CD14-positive monocyte (primary cell): ENCODE results near the gene NECTIN1. TPM values are rescaled to one million over a fixed set of nuclear protein-coding genes. Genes with fewer than 3 reads are reported as not detected.

Experiments
- DNase-seq, 3 donors: peaks; one replicate each; pipeline ENCODE4 v3.0.0-alpha.2; 2011 to 2022
- H2AFZ ChIP-seq: 2 replicates; pipeline ENCODE4 v1.6.0; 2012; ENCODE audit warnings: mild to moderate bottlenecking, low read depth, low read length, inconsistent platforms; ENCODE audit not compliant: insufficient read depth, poor library complexity, severe bottlenecking
- H3K27ac ChIP-seq, 2 donors: 1 replicate in 1 of 2; 2 replicates in 1 of 2; pipeline ENCODE4 v1.5.1; 2012 to 2013; ENCODE audit warnings: low read length in 2 of 2, control low read depth in 1 of 2, inconsistent platforms in 1 of 2, low read depth in 1 of 2, mild to moderate bottlenecking in 1 of 2
- H3K27me3 ChIP-seq, 2 donors: one replicate each; pipeline versions ENCODE4 v1.6.0 to v1.6.1; 2011 to 2013; ENCODE audit warnings: low read length in 2 of 2; ENCODE audit not compliant: control insufficient read depth in 2 of 2, insufficient read depth in 2 of 2
- H3K36me3 ChIP-seq, 2 donors: replicated peaks in 1 of 2; 1 replicate in 1 of 2; 2 replicates in 1 of 2; pipeline versions ENCODE4 v1.5.1 to v1.6.1; 2012 to 2013; ENCODE audit warnings: low read length in 2 of 2, control low read depth in 1 of 2, inconsistent platforms in 1 of 2, mild to moderate bottlenecking in 1 of 2; ENCODE audit not compliant: insufficient read depth in 2 of 2, control insufficient read depth in 1 of 2
- H3K4me1 ChIP-seq, 2 donors: 1 replicate in 1 of 2; 2 replicates in 1 of 2; pipeline versions ENCODE4 v1.5.1 to v1.6.1; 2012 to 2013; ENCODE audit warnings: low read length in 2 of 2, control low read depth in 1 of 2, inconsistent platforms in 1 of 2, mild to moderate bottlenecking in 1 of 2, moderate library complexity in 1 of 2; ENCODE audit not compliant: insufficient read depth in 2 of 2, control insufficient read depth in 1 of 2
- H3K4me2 ChIP-seq: replicated peaks from 2 replicates; pipeline ENCODE3; 2012; ENCODE audit warnings: low read length, moderate library complexity, mild to moderate bottlenecking; ENCODE audit not compliant: poor library complexity, severe bottlenecking; ENCODE audit errors: extremely low read depth
- H3K4me3 ChIP-seq, 3 experiments: fragments of 200-600 bp in 1 of 3; sonication (generic) in 1 of 3; replicated peaks in 1 of 3; 1 replicate in 2 of 3; 2 replicates in 1 of 3; pipeline ENCODE4 v1.5.1; 2011 to 2013; ENCODE audit warnings: low read length in 3 of 3, mild to moderate bottlenecking in 3 of 3, control low read depth in 2 of 3, low read depth in 2 of 3, inconsistent platforms in 1 of 3, moderate library complexity in 1 of 3
- H3K79me2 ChIP-seq: 2 replicates; pipeline ENCODE4 v1.6.0; 2012; ENCODE audit warnings: mild to moderate bottlenecking, control low read depth, inconsistent platforms, low read length, moderate library complexity; ENCODE audit not compliant: insufficient read depth
- H3K9ac ChIP-seq: 2 replicates; pipeline ENCODE4 v1.6.0; 2017; ENCODE audit warnings: low read length, mild to moderate bottlenecking; ENCODE audit not compliant: insufficient read depth, poor library complexity, severe bottlenecking
- H3K9me3 ChIP-seq, 2 donors: replicated peaks in 1 of 2; 1 replicate in 1 of 2; 2 replicates in 1 of 2; pipeline versions ENCODE4 v1.5.1 to v1.6.1; 2012 to 2013; ENCODE audit warnings: low read length in 2 of 2, control low read depth in 1 of 2; ENCODE audit not compliant: control insufficient read depth in 1 of 2, insufficient read depth in 1 of 2
- H4K20me1 ChIP-seq: 2 replicates; pipeline ENCODE4 v1.6.0; 2012; ENCODE audit warnings: mild to moderate bottlenecking, low read length, control low read depth, moderate library complexity; ENCODE audit not compliant: insufficient read depth
- H3K27ac Mint-ChIP-seq, 7 donors: one replicate each; pipeline ENCODE4 v1.8.0; 2020; ENCODE audit warnings: mild to moderate bottlenecking in 7 of 7, mixed read lengths in 7 of 7, moderate library complexity in 6 of 7, inconsistent platforms in 2 of 7
- H3K27me3 Mint-ChIP-seq, 3 donors: one replicate each; pipeline ENCODE4 v1.8.0; 2021 to 2022; ENCODE audit warnings: low read depth in 3 of 3, mild to moderate bottlenecking in 3 of 3, mixed read lengths in 3 of 3, moderate library complexity in 3 of 3, inconsistent platforms in 1 of 3
- H3K36me3 Mint-ChIP-seq, 2 donors: one replicate each; pipeline ENCODE4 v1.8.0; 2020; ENCODE audit warnings: mixed read lengths in 2 of 2, inconsistent platforms in 1 of 2, mild to moderate bottlenecking in 1 of 2
- H3K4me1 Mint-ChIP-seq: one replicate; pipeline ENCODE4 v1.8.0; 2020; ENCODE audit warnings: mild to moderate bottlenecking, mixed read lengths
- H3K4me3 Mint-ChIP-seq, 2 donors: one replicate each; pipeline ENCODE4 v1.8.0; 2020; ENCODE audit warnings: mild to moderate bottlenecking in 2 of 2, mixed read lengths in 2 of 2, moderate library complexity in 1 of 2
- H3K9me3 Mint-ChIP-seq, 7 donors: one replicate each; pipeline ENCODE4 v1.8.0; 2020 to 2022; ENCODE audit warnings: mixed read lengths in 7 of 7, mild to moderate bottlenecking in 6 of 7, moderate library complexity in 6 of 7, inconsistent platforms in 2 of 7
- CTCF ChIP-seq: fragments of 200-600 bp; IDR thresholded peaks from one replicate; pipeline ENCODE4 v1.8.0; 2022; ENCODE audit warnings: antibody characterized with exemption, mild to moderate bottlenecking
- WGBS: methylation state at CpG from one replicate; pipeline ENCODE4 v1.1.5; 2013; ENCODE audit warnings: missing lambda C conversion rate; ENCODE audit not compliant: insufficient coverage; 5-methylcytosine and 5-hydroxymethylcytosine counted together
- intact Hi-C, 2 donors: fragments of 100-400 bp; cut with micrococcal nuclease; formaldehyde crosslinking; loops; one replicate each; pipeline versions ENCODE4 v1.15.0 to v1.15.1; 2023
- polyA plus RNA-seq, 3 donors: library from polyadenylated mRNA; depleted of rRNA in 1 of 3; unstranded in 2 of 3; stranded (reverse) in 1 of 3; fragments of 300-500 nt in 2 of 3; fragments of >200 nt in 1 of 3; fragmentation: Illumina TruSeq in 2 of 3; gene quantifications; 1 replicate in 2 of 3; 2 replicates in 1 of 3; pipeline ENCODE4 v1.2.3, GENCODE V29; 2012 to 2021

Gene NECTIN1
- polyA plus RNA-seq, 3 donors = 0.53 to 8.3 (median 0.85) TPM

- Histone ChIP-seq H4K20me1 (no peaks in the 10 kb centered on the region), H3K27me3 (peaks cover 14 to 31% of the 10 kb centered on the region in 2 donors), H3K9ac (no peak overlapping the region), H3K36me3 (no peaks in the 10 kb centered on the region), H2AFZ (no peak overlapping the region), H3K4me2 (no peak overlapping the region), H3K4me1 (no peaks in the 10 kb centered on the region), H3K4me3 (no peak overlapping the region), H3K27ac (no peak overlapping the region), H3K9me3 (peaks cover 0 to 11% of the 10 kb centered on the region in 2 donors), H3K79me2 (no peaks in the 10 kb centered on the region)
- Mint-ChIP-seq H3K27ac (peak overlapping the region in 1 of 7 donors; percentile 42), H3K36me3 (peaks cover 0 to 2% of the 10 kb centered on the region in 2 donors), H3K4me1 (peaks cover 3% of the 10 kb centered on the region), H3K9me3 (peaks cover 0 to 8% (median 0%) of the 10 kb centered on the region in 7 donors), H3K27me3 (peaks cover 28 to 54% (median 46%) of the 10 kb centered on the region in 3 donors), H3K4me3 (no peak overlapping the region)
- TF ChIP-seq CTCF = no peak
- DNase-seq = no peak
- 94% methylated on average over 11 of the region's 16 CpGs for WGBS
- intact Hi-C loops = no loop called here
These were observed 17.0 kb upstream of the NECTIN1 start for GRCh38 chr11:119745776-119746535.

- no peak overlapping the region for H3K4me3 Mint-ChIP-seq
- intact Hi-C loops = no loop called here
- TF ChIP-seq CTCF = no peak
- H3K27me3 ChIP-seq = peaks cover 17 to 39% of the 10 kb centered on the region in 2 donors
- no peak overlapping the region for H3K27ac ChIP-seq
- no peaks in the 10 kb centered on the region for H4K20me1 ChIP-seq
- H3K4me1 ChIP-seq = no peaks in the 10 kb centered on the region
- no peak for DNase-seq
- peaks cover 0 to 11% of the 10 kb centered on the region in 2 donors for H3K9me3 ChIP-seq
- H3K27ac Mint-ChIP-seq = peak overlapping the region in 1 of 7 donors; percentile 3
- no peaks in the 10 kb centered on the region for H3K79me2 ChIP-seq
- H3K4me1 Mint-ChIP-seq = peaks cover 3% of the 10 kb centered on the region
- H3K9ac ChIP-seq = no peak overlapping the region
- H3K4me3 ChIP-seq = no peak overlapping the region
- peaks cover 0 to 8% (median 0%) of the 10 kb centered on the region in 7 donors for H3K9me3 Mint-ChIP-seq
- no peak overlapping the region for H3K4me2 ChIP-seq
- H3K36me3 ChIP-seq = no peaks in the 10 kb centered on the region
- H3K27me3 Mint-ChIP-seq = peaks cover 32 to 62% (median 45%) of the 10 kb centered on the region in 3 donors
- H3K36me3 Mint-ChIP-seq = peaks cover 0 to 2% of the 10 kb centered on the region in 2 donors
- 80% methylated on average over 3 of the region's 5 CpGs for WGBS
- H2AFZ ChIP-seq = no peak overlapping the region
These were observed 16.1 kb upstream of the NECTIN1 start for GRCh38 chr11:119745112-119745511.
